Loucy (cell line): ENCODE measurements around the gene APPL1.

Experiments used
- CTCF ChIP-seq: fragments of 200-600 bp; sonication (generic); conservative IDR thresholded peaks from 2 replicates; pipeline ENCODE4 v1.5.1; 2014; ENCODE audit warnings: mild to moderate bottlenecking, antibody characterized with exemption, low read length
- EZH2phosphoT487 ChIP-seq: fragments of 200-600 bp; IDR thresholded peaks from 2 replicates; pipeline ENCODE4 v1.6.1; 2018; ENCODE audit warnings: antibody characterized with exemption, mild to moderate bottlenecking, moderate library complexity, borderline replicate concordance

- TF ChIP-seq CTCF = no peak
- no peak for TF ChIP-seq EZH2phosphoT487
Measured at GRCh38 chr3:57252404-57252803, 24.9 kb downstream of the APPL1 start.
